HG03097 (cell line): ENCODE results near the gene SLC2A10.

Experiments used
- ATAC-seq: cut with Tn5 transposase; IDR thresholded peaks from one replicate; pipeline ENCODE4 v1.9.1; 2021; ENCODE audit not compliant: unreplicated experiment, low FRiP score

The SLC2A10 gene

GRCh38 chr20:46724343-46724959 lies 15.0 kb downstream of the SLC2A10 start:
- ATAC-seq = no peak

DNA sequence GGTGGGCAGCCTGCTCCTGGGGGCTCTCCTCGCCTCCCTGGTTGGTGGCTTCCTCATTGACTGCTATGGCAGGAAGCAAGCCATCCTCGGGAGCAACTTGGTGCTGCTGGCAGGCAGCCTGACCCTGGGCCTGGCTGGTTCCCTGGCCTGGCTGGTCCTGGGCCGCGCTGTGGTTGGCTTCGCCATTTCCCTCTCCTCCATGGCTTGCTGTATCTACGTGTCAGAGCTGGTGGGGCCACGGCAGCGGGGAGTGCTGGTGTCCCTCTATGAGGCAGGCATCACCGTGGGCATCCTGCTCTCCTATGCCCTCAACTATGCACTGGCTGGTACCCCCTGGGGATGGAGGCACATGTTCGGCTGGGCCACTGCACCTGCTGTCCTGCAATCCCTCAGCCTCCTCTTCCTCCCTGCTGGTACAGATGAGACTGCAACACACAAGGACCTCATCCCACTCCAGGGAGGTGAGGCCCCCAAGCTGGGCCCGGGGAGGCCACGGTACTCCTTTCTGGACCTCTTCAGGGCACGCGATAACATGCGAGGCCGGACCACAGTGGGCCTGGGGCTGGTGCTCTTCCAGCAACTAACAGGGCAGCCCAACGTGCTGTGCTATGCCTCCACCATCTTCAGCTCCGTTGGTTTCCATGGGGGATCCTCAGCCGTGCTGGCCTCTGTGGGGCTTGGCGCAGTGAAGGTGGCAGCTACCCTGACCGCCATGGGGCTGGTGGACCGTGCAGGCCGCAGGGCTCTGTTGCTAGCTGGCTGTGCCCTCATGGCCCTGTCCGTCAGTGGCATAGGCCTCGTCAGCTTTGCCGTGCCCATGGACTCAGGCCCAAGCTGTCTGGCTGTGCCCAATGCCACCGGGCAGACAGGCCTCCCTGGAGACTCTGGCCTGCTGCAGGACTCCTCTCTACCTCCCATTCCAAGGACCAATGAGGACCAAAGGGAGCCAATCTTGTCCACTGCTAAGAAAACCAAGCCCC lies 16.0 kb downstream of the SLC2A10 start:
- ATAC-seq = no peak

GRCh38 chr20:46731770-46732169 lies 22.3 kb downstream of the SLC2A10 start:
- ATAC-seq = no peak

DNA sequence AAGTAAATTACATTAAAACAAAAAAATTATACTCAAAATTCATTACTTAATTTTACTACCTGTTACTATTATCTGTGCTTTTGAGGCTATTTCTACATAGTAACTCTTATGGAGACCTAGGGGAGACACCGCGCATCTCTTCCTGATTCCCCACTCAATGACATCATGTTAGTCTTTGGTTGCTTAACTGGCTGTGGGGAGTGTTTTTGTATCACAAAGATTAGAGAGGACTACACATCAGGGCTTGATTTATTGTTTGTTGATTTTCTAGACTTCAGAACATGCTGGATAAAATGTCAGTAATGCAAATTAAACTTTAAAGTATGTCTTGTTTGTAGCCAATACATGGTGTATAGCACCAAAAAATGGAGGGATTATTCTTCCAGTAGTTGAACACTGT lies 26.0 kb downstream of the SLC2A10 start:
- no peak for ATAC-seq

GRCh38 chr20:46739431-46740213 lies 30.2 kb downstream of the SLC2A10 start:
- no peak for ATAC-seq

DNA sequence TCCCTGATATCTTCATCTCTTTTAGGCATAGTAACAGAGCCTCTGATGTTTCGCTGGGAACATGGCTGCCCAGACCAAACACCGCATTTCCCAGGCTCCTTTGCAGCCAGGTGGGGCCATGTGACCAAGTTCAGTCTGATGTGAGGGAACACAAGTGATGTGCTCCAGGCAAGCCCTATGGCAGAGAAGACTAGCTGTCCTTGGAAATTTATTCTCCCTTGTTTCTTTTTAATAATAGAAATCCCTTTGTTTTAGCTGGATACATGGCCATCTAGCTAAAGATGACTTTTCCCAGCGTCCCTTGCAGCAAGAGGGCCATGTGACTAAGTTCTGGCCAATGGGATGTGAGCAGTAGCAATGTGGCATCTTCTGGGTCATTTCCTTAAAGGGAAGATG lies 30.8 kb downstream of the SLC2A10 start:
- ATAC-seq = no peak

DNA sequence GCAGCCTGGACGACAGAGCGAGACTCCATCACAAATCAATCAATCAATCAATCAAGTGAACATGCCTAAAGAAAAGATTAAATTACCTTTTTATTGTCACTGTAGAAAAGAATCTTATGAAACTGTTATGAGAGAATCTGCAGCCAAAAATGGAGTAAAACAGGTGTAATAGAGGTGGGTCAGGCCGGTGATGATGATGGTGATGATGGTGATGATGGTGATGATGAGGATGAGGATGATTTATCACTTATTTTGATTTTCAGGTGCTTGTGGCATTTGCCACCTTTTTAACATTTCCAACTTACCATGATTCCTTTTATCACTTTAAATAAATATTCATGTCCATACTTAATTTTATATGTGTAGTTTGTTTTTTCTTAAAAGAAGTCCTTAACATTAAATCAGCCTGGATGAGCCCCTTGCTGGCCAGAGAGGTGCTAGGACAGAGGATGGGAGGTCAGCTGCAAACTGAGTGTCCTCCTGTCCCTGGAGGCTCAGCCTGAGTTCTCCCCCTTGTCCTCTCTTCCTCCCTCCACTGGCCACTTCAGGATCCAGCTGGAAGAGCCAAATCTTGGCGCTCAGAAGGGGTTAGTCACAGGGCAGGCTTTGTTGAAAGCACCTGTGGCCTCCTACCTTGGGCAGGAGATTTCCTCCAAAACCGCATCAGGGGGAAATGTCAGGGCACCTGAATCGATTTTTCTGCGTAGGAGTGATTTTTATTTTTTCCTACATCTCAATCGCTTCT lies 32.6 kb downstream of the SLC2A10 start:
- no peak for ATAC-seq

DNA sequence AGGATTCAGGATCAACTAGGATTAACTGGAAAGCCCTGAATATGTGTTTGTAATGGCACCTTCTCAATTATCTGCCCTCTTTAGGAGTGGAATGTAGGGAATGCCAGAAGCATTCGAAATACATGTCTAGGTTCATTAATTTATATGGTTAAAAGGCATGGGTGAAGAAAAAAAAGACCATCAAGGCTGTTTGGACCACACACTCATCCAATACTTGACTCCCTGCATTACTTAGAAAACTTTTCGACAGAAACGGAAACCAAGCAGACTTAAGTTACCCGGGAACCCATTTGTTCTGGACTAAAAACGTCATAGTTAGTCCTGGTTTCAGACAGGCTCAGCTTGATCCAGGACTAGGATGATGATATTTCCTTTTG lies 33.2 kb downstream of the SLC2A10 start:
- no peak for ATAC-seq

DNA sequence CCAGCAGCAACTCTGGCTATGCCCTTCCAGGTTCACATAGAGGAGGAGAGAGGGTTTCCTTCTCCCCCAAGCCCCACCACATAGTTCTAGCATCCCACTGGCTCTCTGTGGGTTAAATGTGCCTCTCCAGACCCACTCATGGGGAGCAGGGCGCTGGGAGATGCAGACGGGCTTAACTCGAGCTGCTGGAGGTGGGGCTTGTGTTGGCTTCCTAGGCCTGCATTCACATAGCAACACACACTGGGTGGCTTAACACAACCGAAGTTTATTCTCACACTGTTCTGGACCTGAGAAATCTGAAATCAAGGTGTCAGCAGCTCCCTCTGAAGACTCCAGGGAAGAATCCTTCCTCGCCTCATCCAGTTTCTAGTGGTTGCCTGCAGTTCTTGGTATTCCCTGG lies 33.6 kb downstream of the SLC2A10 start:
- ATAC-seq = no peak

DNA sequence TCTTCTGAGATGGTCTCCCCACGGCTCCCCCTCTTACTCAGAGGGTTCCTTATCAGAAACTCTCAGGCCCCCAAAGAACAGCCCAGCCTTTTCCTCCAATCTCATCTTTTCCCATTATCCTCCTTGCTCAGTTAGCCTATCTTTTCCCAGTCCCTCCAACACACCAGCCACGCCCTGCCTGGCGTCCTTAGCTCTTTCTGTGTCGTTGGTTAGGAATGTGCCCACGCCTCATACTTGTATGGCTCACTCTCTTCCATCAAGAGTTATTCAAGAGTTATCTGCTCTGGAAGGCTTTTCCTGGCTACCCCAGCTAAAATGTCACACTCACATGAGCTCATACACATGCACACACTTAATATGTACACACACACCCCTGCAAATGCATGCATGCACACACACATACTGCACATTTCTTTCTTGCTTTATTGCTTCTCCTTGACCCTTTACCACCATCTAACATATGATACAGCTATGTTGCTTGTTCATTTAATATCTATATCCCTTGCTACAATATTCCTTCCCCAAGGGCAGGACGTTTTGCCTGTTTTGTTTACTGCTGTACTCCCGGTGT lies 37.6 kb downstream of the SLC2A10 start:
- no peak for ATAC-seq

DNA sequence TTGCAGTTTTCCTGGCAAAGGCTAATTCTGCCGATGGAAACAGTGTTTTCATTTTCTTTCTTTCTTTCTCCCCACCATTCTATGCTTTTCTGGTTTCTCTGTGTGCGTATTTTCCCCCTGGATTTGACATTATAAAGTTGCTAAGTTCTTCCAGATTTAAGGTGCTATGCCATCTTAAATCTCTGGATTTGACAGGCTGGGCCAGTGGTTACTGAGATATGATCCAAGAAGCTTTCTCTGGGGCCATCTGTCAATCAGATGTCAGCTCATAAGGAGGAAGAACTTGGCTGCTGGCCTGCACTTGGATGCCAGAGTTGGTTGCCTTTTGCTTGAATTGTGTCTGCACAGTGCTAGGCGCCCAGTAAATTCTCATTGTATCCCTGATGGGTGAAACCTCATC lies 39.7 kb downstream of the SLC2A10 start:
- ATAC-seq = no peak

GRCh38 chr20:46751856-46752255 lies 42.4 kb downstream of the SLC2A10 start:
- ATAC-seq = no peak

GRCh38 chr20:46752728-46753127 lies 43.3 kb downstream of the SLC2A10 start:
- ATAC-seq = no peak

GRCh38 chr20:46755483-46756413 lies 46.3 kb downstream of the SLC2A10 start:
- ATAC-seq = no peak

- no peak for ATAC-seq
Measured at GRCh38 chr20:46756419-46756818, 47.0 kb downstream of the SLC2A10 start.

DNA sequence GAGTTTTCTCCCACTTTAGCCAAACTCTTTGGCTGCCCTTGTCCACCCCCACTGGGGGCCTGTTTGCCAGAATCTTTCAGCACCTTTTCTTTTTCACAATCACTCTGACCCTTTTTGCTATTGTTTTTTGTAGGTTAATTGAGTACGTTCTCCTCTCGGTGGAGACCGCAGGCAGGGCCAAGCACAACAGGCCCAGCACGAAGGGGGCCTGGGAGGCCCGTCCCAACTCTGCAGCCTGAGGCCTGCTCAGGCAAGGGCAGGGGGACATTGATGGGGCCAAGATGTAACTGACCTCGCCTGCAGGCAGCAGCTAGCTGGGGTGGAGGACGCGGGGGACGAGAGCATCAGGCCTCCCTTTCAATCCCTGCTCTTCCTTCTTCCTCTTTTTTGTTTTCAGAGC lies 47.7 kb downstream of the SLC2A10 start:
- no peak for ATAC-seq

- no peak for ATAC-seq
Measured at GRCh38 chr20:46757754-46758678, 48.6 kb downstream of the SLC2A10 start.
